Erythroblast (primary cell): Measurements from ENCODE around the gene KRTAP5-9.
"Not testable (repeated sequence)": the region's sequence is repeated elsewhere in the genome, so short reads cannot be mapped to it uniquely, and the experiment has no call there.

ENCODE experiments used
- GATA1 ChIP-seq: IDR thresholded peaks from 2 replicates; pipeline ENCODE4 v1.6.1; 2011; ENCODE audit warnings: low read depth, mild to moderate bottlenecking, control low read depth, low read length, moderate library complexity
- POLR2A ChIP-seq: IDR thresholded peaks from 2 replicates; pipeline ENCODE4 v1.6.1; 2011; ENCODE audit warnings: mild to moderate bottlenecking, low read length

GRCh38 chr11:71571101-71571850 is 23.1 kb downstream of the KRTAP5-9 start:
- not testable (repeated sequence) for TF ChIP-seq POLR2A, GATA1
